ENCODE results near the gene ANXA11.

Gene ANXA11

GRCh38 chr10:80187465-80188409 is 17.6 kb downstream of the ANXA11 start:
- DNase-seq: no peak

- DNase-seq: no peak
Observed at GRCh38 chr10:80187060-80187459, 18.3 kb downstream of the ANXA11 start.

GRCh38 chr10:80186364-80187012 is 18.8 kb downstream of the ANXA11 start:
- no peak for DNase-seq

- no peak for DNase-seq
Observed at GRCh38 chr10:80185578-80186299, 19.6 kb downstream of the ANXA11 start.

GRCh38 chr10:80184291-80184690 is 21.0 kb downstream of the ANXA11 start:
- DNase-seq: no peak

GRCh38 chr10:80183436-80183835 is 21.9 kb downstream of the ANXA11 start:
- DNase-seq: no peak

GRCh38 chr10:80182986-80183385 is 22.4 kb downstream of the ANXA11 start:
- DNase-seq: no peak

GRCh38 chr10:80177781-80178636 is 27.3 kb downstream of the ANXA11 start:
- DNase-seq: no peak

GRCh38 chr10:80176526-80176925 is 28.8 kb downstream of the ANXA11 start:
- no peak for DNase-seq

- DNase-seq: no peak
Observed at GRCh38 chr10:80174641-80175395, 30.5 kb downstream of the ANXA11 start.

- peak; percentile 50 for DNase-seq
Observed at GRCh38 chr10:80173466-80173865, 31.9 kb downstream of the ANXA11 start.

- no peak for DNase-seq
Observed at GRCh38 chr10:80172896-80173295, 32.4 kb downstream of the ANXA11 start.

GRCh38 chr10:80171248-80171660 is 34.1 kb downstream of the ANXA11 start:
- DNase-seq: no peak

- DNase-seq: no peak
Observed at GRCh38 chr10:80170641-80171040, 34.7 kb downstream of the ANXA11 start.

- no peak for DNase-seq
Observed at GRCh38 chr10:80170026-80170425, 35.3 kb downstream of the ANXA11 start.

- no peak for DNase-seq
Observed at GRCh38 chr10:80168679-80169380, 36.5 kb downstream of the ANXA11 start.

- no peak for DNase-seq
Observed at GRCh38 chr10:80168162-80168511, 37.2 kb downstream of the ANXA11 start.

- no peak for DNase-seq
Observed at GRCh38 chr10:80167471-80168161, 37.7 kb downstream of the ANXA11 start.

- DNase-seq: no peak
Observed at GRCh38 chr10:80166581-80167470, 38.5 kb downstream of the ANXA11 start.

All from NCI-H1436 (cell line).